IPS-18a (cell line): ENCODE results near the gene KAT14.
"Not testable (repeated sequence)": the region's sequence is repeated elsewhere in the genome, so short reads cannot be mapped to it uniquely, and the experiment has no call there.

Source experiments
- H3K27ac ChIP-seq: one replicate; pipeline ENCODE4 v1.5.1; 2013; ENCODE audit warnings: low read length
- H3K27me3 ChIP-seq: one replicate; pipeline ENCODE4 v1.6.1; 2013; ENCODE audit warnings: mild to moderate bottlenecking, low read length; ENCODE audit not compliant: control insufficient read depth, insufficient read depth
- H3K36me3 ChIP-seq: one replicate; pipeline ENCODE4 v1.6.1; 2013; ENCODE audit warnings: low read depth, low read length; ENCODE audit not compliant: control insufficient read depth
- H3K4me1 ChIP-seq: one replicate; pipeline ENCODE4 v1.6.1; 2013; ENCODE audit warnings: low read depth, low read length; ENCODE audit not compliant: control insufficient read depth
- H3K4me3 ChIP-seq: one replicate; pipeline ENCODE4 v1.5.1; 2013; ENCODE audit warnings: low read length
- H3K9ac ChIP-seq: one replicate; pipeline ENCODE4 v1.6.1; 2013; ENCODE audit warnings: mild to moderate bottlenecking, low read length, moderate library complexity
- H3K9me3 ChIP-seq: one replicate; pipeline ENCODE4 v1.6.1; 2013; ENCODE audit warnings: low read depth, low read length; ENCODE audit not compliant: control insufficient read depth

The KAT14 gene

DNA sequence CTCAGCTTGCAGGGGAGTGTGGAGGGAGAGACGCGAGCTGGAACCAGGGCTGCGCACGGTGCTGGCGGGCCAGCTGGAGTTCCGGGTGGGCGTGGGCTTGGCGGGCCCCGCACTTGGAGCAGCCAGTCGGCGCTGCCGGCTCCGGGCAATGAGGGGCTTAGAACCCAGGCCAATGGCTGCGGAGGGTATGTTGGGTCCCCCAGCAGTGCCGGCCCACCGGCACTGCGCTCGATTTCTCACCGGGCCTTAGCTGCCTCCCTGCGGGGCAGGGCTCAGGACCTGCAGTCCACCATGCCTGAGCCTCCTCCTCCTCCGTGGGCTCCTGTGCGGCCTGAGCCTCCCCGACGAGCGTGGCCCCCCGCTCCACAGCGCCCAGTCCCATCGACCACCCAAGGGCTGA, 89.1 kb downstream of the KAT14 start:
- H3K36me3 ChIP-seq, H3K9me3 ChIP-seq, H3K4me3 ChIP-seq, H3K27me3 ChIP-seq, H3K9ac ChIP-seq, H3K27ac ChIP-seq: not testable (repeated sequence)
- H3K4me1 ChIP-seq: peaks cover 15% of the 10 kb centered on the region

DNA sequence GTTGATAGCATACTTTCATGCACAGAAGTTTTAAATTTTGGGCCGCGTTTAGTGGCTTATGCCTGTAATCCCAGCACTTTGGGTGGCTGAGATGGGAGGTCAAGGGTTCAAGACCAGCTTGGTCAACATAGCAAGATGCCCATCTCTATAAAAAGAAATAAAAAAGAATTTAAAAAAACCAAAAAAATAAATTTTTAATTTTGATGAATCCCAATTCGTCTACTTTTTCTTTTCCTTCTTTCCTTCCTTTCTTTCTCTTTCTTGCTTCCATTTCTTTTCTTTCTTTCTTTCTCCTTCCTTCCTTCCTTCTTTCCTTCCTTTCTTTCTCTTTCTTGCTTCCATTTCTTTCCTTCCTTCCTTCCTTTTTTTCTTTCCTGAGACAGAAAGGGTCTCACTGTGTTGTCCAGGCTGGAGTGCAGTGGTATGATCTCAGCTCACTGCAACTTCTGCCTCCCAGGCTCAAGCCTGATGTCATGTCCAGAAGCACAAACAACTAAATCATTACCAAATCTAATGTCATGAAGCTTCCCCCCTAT, 95.8 kb downstream of the KAT14 start:
- Histone ChIP-seq H3K27me3 (no peaks in the 10 kb centered on the region), H3K9me3 (no peaks in the 10 kb centered on the region), H3K36me3 (no peaks in the 10 kb centered on the region), H3K4me1 (peaks cover 3% of the 10 kb centered on the region), H3K4me3 (no peak overlapping the region), H3K27ac (no peak overlapping the region), H3K9ac (no peak overlapping the region)
